Neural progenitor cell (in vitro differentiated cells): ENCODE data around the gene CHST6.

Experiments
- EZH2 ChIP-seq: fragments of 200-600 bp; sonication (generic); IDR thresholded peaks from 2 replicates; pipeline ENCODE4 v1.6.1; 2017; ENCODE audit warnings: antibody characterized with exemption, mild to moderate bottlenecking, moderate library complexity
- TF ChIP-seq, protein P1 (sequence below): fragments of 200-600 bp; sonication (generic); IDR thresholded peaks from 2 replicates; pipeline ENCODE4 v1.5.1; 2017; ENCODE audit warnings: antibody characterized with exemption, mild to moderate bottlenecking

- no peak for TF ChIP-seq EZH2
- TF ChIP-seq, protein P1, sequence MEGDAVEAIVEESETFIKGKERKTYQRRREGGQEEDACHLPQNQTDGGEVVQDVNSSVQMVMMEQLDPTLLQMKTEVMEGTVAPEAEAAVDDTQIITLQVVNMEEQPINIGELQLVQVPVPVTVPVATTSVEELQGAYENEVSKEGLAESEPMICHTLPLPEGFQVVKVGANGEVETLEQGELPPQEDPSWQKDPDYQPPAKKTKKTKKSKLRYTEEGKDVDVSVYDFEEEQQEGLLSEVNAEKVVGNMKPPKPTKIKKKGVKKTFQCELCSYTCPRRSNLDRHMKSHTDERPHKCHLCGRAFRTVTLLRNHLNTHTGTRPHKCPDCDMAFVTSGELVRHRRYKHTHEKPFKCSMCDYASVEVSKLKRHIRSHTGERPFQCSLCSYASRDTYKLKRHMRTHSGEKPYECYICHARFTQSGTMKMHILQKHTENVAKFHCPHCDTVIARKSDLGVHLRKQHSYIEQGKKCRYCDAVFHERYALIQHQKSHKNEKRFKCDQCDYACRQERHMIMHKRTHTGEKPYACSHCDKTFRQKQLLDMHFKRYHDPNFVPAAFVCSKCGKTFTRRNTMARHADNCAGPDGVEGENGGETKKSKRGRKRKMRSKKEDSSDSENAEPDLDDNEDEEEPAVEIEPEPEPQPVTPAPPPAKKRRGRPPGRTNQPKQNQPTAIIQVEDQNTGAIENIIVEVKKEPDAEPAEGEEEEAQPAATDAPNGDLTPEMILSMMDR = no peak
Measured at GRCh38 chr16:75423723-75424104, 71.5 kb downstream of the CHST6 start.
